GM23338 (cell line): ENCODE measurements around the gene XAB2. TPM values are rescaled to one million over a fixed set of nuclear protein-coding genes. Genes with fewer than 3 reads are reported as not detected.
A peak's percentile ranks its signal among the peaks of the same experiment; 100 is the strongest.

Experiments used
- ATAC-seq: fragments of 200-7000 bp; cut with Tn5 transposase; 3 replicates; pipeline ENCODE4 v1.9.1; 2020
- DNase-seq: peaks from one replicate; pipeline ENCODE4 v3.0.0-alpha.2; 2015; ENCODE audit warnings: low spot score
- H2AFZ ChIP-seq: fragments of 200-600 bp; sonication (generic); 2 replicates; pipeline ENCODE4 v1.8.0; 2016; ENCODE audit warnings: antibody characterized with exemption, mild to moderate bottlenecking, moderate library complexity
- H3F3A ChIP-seq: fragments of 200-600 bp; sonication (generic); replicated peaks from 2 replicates; pipeline ENCODE4 v1.8.0; 2017; ENCODE audit warnings: antibody characterized with exemption, mixed run types, low read depth
- H3K27ac ChIP-seq: fragments of 200-600 bp; sonication (generic); 2 replicates; pipeline ENCODE4 v1.6.1; 2016; ENCODE audit warnings: low read depth
- H3K27me3 ChIP-seq: fragments of 200-600 bp; sonication (generic); 2 replicates; pipeline ENCODE4 v1.8.0; 2016; ENCODE audit warnings: mild to moderate bottlenecking, mixed run types, moderate library complexity; ENCODE audit not compliant: insufficient read depth
- H3K36me3 ChIP-seq: fragments of 200-600 bp; sonication (generic); 2 replicates; pipeline ENCODE4 v1.8.0; 2016; ENCODE audit warnings: mild to moderate bottlenecking; ENCODE audit not compliant: insufficient read depth
- H3K4me1 ChIP-seq: fragments of 200-600 bp; sonication (generic); 2 replicates; pipeline ENCODE4 v1.8.0; 2016; ENCODE audit warnings: mild to moderate bottlenecking, moderate library complexity; ENCODE audit not compliant: insufficient read depth
- H3K4me2 ChIP-seq: fragments of 200-600 bp; sonication (generic); 2 replicates; pipeline ENCODE4 v1.7.1; 2017; ENCODE audit warnings: mixed run types
- H3K4me3 ChIP-seq: fragments of 200-600 bp; sonication (generic); 2 replicates; pipeline ENCODE4 v1.6.1; 2016; ENCODE audit warnings: mixed run types
- H3K79me2 ChIP-seq: fragments of 200-600 bp; sonication (generic); replicated peaks from 2 replicates; pipeline ENCODE4 v1.8.0; 2017; ENCODE audit warnings: mild to moderate bottlenecking; ENCODE audit not compliant: insufficient read depth
- H3K9me2 ChIP-seq: fragments of 200-600 bp; sonication (generic); 2 replicates; pipeline ENCODE4 v1.8.0; 2017; ENCODE audit not compliant: insufficient read depth
- H4K20me1 ChIP-seq: fragments of 200-600 bp; sonication (generic); replicated peaks from 2 replicates; pipeline ENCODE4 v1.8.0; 2017; ENCODE audit warnings: mild to moderate bottlenecking; ENCODE audit not compliant: insufficient read depth
- H3K27ac Mint-ChIP-seq: 2 replicates; pipeline ENCODE4 v1.8.0; 2020; ENCODE audit warnings: inconsistent platforms, mild to moderate bottlenecking, moderate library complexity, mixed read lengths
- H3K27me3 Mint-ChIP-seq: 3 replicates; pipeline ENCODE4 v1.8.0; 2022; ENCODE audit warnings: low read depth, mild to moderate bottlenecking, moderate library complexity, mixed read lengths, inconsistent platforms; ENCODE audit not compliant: insufficient read depth, poor library complexity
- H3K36me3 Mint-ChIP-seq: 3 replicates; pipeline ENCODE4 v1.8.0; 2021; ENCODE audit warnings: low read depth, mild to moderate bottlenecking, inconsistent platforms, moderate library complexity, mixed read lengths
- H3K4me1 Mint-ChIP-seq: 3 replicates; pipeline ENCODE4 v1.8.0; 2020; ENCODE audit warnings: mild to moderate bottlenecking, inconsistent platforms, mixed read lengths
- H3K4me3 Mint-ChIP-seq: 3 replicates; pipeline ENCODE4 v1.8.0; 2021; ENCODE audit warnings: moderate library complexity, mild to moderate bottlenecking, inconsistent platforms, mixed read lengths
- H3K9me3 Mint-ChIP-seq: 3 replicates; pipeline ENCODE4 v1.8.0; 2020; ENCODE audit warnings: moderate library complexity, mild to moderate bottlenecking, inconsistent platforms, mixed read lengths
- CREB1 ChIP-seq: fragments of 250-450 bp; sonication (Bioruptor Pico); IDR thresholded peaks from 2 replicates; pipeline ENCODE4 v1.5.0; 2020; ENCODE audit warnings: low read depth, mild to moderate bottlenecking, moderate library complexity
- ETS1 ChIP-seq: IDR thresholded peaks from 2 replicates; pipeline ENCODE4 v1.6.1; 2016; ENCODE audit warnings: antibody characterized with exemption
- EZH2 ChIP-seq: fragments of 200-600 bp; sonication (generic); IDR thresholded peaks from one replicate; pipeline ENCODE4 v1.8.0; 2017; ENCODE audit warnings: antibody characterized with exemption, mild to moderate bottlenecking, low read depth; ENCODE audit not compliant: unreplicated experiment
- EZH2phosphoT487 ChIP-seq: fragments of 200-600 bp; sonication (generic); IDR thresholded peaks from one replicate; pipeline ENCODE4 v1.8.1; 2018; ENCODE audit warnings: antibody characterized with exemption; ENCODE audit not compliant: unreplicated experiment
- JUNB ChIP-seq: IDR thresholded peaks from one replicate; pipeline ENCODE4 v1.6.1; 2016; ENCODE audit warnings: antibody characterized with exemption; ENCODE audit not compliant: unreplicated experiment
- NANOG ChIP-seq: IDR thresholded peaks from 2 replicates; pipeline ENCODE4 v1.6.1; 2016; ENCODE audit warnings: antibody characterized with exemption, borderline replicate concordance
- POLR2AphosphoS5 ChIP-seq: IDR thresholded peaks from 2 replicates; pipeline ENCODE4 v1.6.1; 2016; ENCODE audit warnings: antibody characterized with exemption, low read depth
- STAT1 ChIP-seq: IDR thresholded peaks from one replicate; pipeline ENCODE4 v1.6.1; 2016; ENCODE audit warnings: antibody characterized with exemption; ENCODE audit not compliant: unreplicated experiment
- ZNF114 ChIP-seq: fragments of 250-450 bp; sonication (Bioruptor Pico); IDR thresholded peaks from 2 replicates; pipeline ENCODE4 v1.5.0; 2020; ENCODE audit warnings: mild to moderate bottlenecking, moderate library complexity
- polyA plus RNA-seq: library from polyadenylated mRNA; unstranded; fragments of >200 nt; fragmentation: Nextera tagmentation; extraction: Ambion mirVana; gene quantifications from 2 replicates; pipeline ENCODE4 v1.2.1, GENCODE V29; 2016
- total RNA-seq: library from RNA; depleted of rRNA; stranded (reverse); fragments of >200 nt; shearing (Covaris generic); gene quantifications from 2 replicates; pipeline ENCODE4 v1.2.3, GENCODE V29; 2014
- TF ChIP-seq, protein P1 (sequence below), 2 experiments: fragments of 200-600 bp in 1 of 2; sonication (generic) in 1 of 2; conservative IDR thresholded peaks; 2 replicates each; pipeline versions ENCODE4 v1.5.1 to v1.6.1; 2016 to 2017; ENCODE audit warnings: antibody characterized with exemption in 2 of 2, low read depth in 2 of 2, mild to moderate bottlenecking in 2 of 2, moderate library complexity in 1 of 2

The XAB2 gene
- total and polyA plus RNA-seq, 2 experiments from 2014 or later: 18.4 to 69.0 TPM

DNA sequence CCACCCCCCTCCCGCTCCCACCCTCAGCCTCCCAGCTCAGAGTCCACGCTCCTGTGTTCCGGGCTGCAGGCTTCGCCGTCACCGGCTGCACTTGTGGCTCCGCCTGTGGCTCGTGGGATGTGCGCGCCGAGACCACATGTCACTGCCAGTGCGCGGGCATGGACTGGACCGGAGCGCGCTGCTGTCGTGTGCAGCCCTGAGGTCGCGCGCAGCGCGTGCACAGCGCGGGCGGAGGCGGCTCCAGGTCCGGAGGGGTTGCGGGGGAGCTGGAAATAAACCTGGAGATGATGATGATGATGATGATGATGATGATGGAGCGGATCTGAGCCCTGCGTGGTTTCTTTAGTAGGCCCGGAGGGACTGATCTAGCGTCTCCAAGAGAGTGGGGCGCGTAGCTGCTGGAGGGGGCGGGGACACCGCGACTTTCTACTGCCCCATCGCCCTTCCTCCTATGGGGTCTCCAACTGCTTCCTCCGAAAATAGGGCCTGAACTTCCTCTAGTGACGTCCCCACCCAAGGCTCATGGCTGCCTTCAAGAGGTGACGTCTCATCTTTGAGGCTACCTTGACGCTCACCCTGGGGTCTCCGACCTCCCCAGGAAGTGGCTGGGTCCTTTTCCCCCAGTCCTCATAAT is 40.9 kb upstream of the XAB2 start (continued):
- no peak for TF ChIP-seq NANOG
- TF ChIP-seq JUNB: no peak
- no peak for TF ChIP-seq ZNF114 (CRISPR knock-in tag)
- TF ChIP-seq EZH2: no peak
- TF ChIP-seq ETS1: no peak
- TF ChIP-seq, protein P1, sequence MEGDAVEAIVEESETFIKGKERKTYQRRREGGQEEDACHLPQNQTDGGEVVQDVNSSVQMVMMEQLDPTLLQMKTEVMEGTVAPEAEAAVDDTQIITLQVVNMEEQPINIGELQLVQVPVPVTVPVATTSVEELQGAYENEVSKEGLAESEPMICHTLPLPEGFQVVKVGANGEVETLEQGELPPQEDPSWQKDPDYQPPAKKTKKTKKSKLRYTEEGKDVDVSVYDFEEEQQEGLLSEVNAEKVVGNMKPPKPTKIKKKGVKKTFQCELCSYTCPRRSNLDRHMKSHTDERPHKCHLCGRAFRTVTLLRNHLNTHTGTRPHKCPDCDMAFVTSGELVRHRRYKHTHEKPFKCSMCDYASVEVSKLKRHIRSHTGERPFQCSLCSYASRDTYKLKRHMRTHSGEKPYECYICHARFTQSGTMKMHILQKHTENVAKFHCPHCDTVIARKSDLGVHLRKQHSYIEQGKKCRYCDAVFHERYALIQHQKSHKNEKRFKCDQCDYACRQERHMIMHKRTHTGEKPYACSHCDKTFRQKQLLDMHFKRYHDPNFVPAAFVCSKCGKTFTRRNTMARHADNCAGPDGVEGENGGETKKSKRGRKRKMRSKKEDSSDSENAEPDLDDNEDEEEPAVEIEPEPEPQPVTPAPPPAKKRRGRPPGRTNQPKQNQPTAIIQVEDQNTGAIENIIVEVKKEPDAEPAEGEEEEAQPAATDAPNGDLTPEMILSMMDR (conservative IDR thresholded peaks at IDR 0.05; ENCODE audit: low read depth in 2 of 2): no peak

DNA sequence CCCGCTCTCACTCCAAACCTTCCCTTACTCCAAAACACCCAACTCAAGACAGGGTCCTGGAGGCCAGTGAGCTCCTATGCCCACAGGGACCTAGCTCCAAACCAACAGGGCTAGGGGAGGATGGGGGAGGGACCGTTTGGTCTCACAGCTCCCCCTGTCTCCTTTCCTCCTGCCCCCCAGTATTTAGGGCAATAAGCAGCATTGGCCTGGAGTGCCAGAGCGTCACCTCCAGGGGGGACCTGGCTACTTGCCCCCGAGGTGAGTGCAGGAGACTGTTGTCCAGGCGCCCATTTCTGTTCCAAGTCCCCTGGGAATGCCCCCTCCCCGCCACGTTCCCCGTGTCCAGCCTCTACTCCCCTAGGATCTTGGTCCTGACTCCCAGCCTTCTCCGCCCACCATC is 40.3 kb upstream of the XAB2 start:
- Histone ChIP-seq H3K9me2 (no peaks in the 10 kb centered on the region), H2AFZ (peak overlapping the region; percentile 66; the same call in 1 of the 2 replicates), H3K79me2 (no peaks in the 10 kb centered on the region), H3K27ac (no peak overlapping the region), H3K4me2 (peak overlapping the region; percentile 92), H3K4me3 (peak overlapping the region; percentile 79), H3K27me3 (peaks cover 46% of the 10 kb centered on the region), H4K20me1 (no peaks in the 10 kb centered on the region), H3K4me1 (no peaks in the 10 kb centered on the region; the same call in 1 of the 2 replicates), H3K36me3 (no peaks in the 10 kb centered on the region), H3F3A (no peaks in the 10 kb centered on the region)
- no peak for TF ChIP-seq STAT1
- no peak for TF ChIP-seq CREB1 (CRISPR knock-in tag)
- TF ChIP-seq, protein P1 (conservative IDR thresholded peaks at IDR 0.05; ENCODE audit: low read depth in 2 of 2): peak in 1 of 2 experiments; percentile 6; a peak in 1 of 4 replicates
- TF ChIP-seq POLR2AphosphoS5: no peak
- no peak for TF ChIP-seq EZH2phosphoT487
- TF ChIP-seq JUNB: no peak
- Mint-ChIP-seq H3K36me3 (no peaks in the 10 kb centered on the region), H3K27ac (no peak overlapping the region), H3K4me1 (peaks cover 8% of the 10 kb centered on the region; the same call in 2 of the 3 replicates), H3K9me3 (peaks cover 9% of the 10 kb centered on the region), H3K4me3 (peak overlapping the region; percentile 89), H3K27me3 (peaks cover 37% of the 10 kb centered on the region)
- DNase-seq: no peak
- no peak for ATAC-seq
